AG10803 (cell line): Measurements from ENCODE around the gene TMBIM1.

Experiments
- DNase-seq: peaks from one replicate; pipeline ENCODE4 v3.0.0; 2010; ENCODE audit warnings: low read depth
- H3K4me3 ChIP-seq: 2 replicates; pipeline ENCODE4 v1.5.1; 2011; ENCODE audit warnings: mild to moderate bottlenecking, low read length, control low read depth
- CTCF ChIP-seq: conservative IDR thresholded peaks from 2 replicates; pipeline ENCODE4 v1.5.1; 2011; ENCODE audit warnings: mild to moderate bottlenecking, low read length, control low read depth, inconsistent platforms

TMBIM1 gene

GRCh38 chr2:218296847-218297246 is 4.5 kb upstream of the TMBIM1 start:
- no peak for TF ChIP-seq CTCF
- no peak overlapping the region for H3K4me3 ChIP-seq
- DNase-seq, result no peak

GRCh38 chr2:218296200-218296599 is 3.9 kb upstream of the TMBIM1 start:
- TF ChIP-seq CTCF, result no peak
- no peak for DNase-seq
- H3K4me3 ChIP-seq, result no peak overlapping the region

- H3K4me3 ChIP-seq, result no peak overlapping the region
- no peak for TF ChIP-seq CTCF
- DNase-seq, result no peak
Measured at GRCh38 chr2:218295029-218295428, 2.7 kb upstream of the TMBIM1 start.

- no peak for TF ChIP-seq CTCF
- no peak overlapping the region for H3K4me3 ChIP-seq
- DNase-seq, result no peak
Measured at GRCh38 chr2:218294430-218295022, 2.2 kb upstream of the TMBIM1 start.

GRCh38 chr2:218293715-218294429 is 1.6 kb upstream of the TMBIM1 start:
- H3K4me3 ChIP-seq, result no peak overlapping the region
- no peak for TF ChIP-seq CTCF
- DNase-seq, result no peak

- H3K4me3 ChIP-seq, result peak overlapping the region; percentile 91
- TF ChIP-seq CTCF, result no peak
- DNase-seq, result no peak
Measured at GRCh38 chr2:218291318-218292047, 820 bp downstream of the TMBIM1 start.
